AG04449 (cell line): ENCODE measurements around the gene SCFD2.

Experiments used
- CTCF ChIA-PET: fragments of 350-600 bp; formaldehyde crosslinking; extraction: SDS; loops from one replicate; lab custom pipeline; 2021; ENCODE audit warnings: antibody characterized with exemption; lab: Yijun Ruan, JAX
- POLR2A ChIA-PET: fragments of 400-600, 350-600 bp; formaldehyde crosslinking; extraction: SDS; loops from one replicate; lab custom pipeline; 2020; ENCODE audit warnings: antibody characterized with exemption, inconsistent platforms; lab: Yijun Ruan, JAX
- DNase-seq: peaks from one replicate; pipeline ENCODE4 v3.0.0-alpha.2; 2010; ENCODE audit warnings: low read depth, low spot score
- H3K4me3 ChIP-seq: 2 replicates; pipeline ENCODE4 v1.5.1; 2011; ENCODE audit warnings: low read depth, mild to moderate bottlenecking, control low read depth, low read length
- TF ChIP-seq, protein P1 (sequence below): IDR thresholded peaks from one replicate; pipeline ENCODE4 v1.5.1; 2011; ENCODE audit warnings: mild to moderate bottlenecking, moderate library complexity, low read length, control low read depth, inconsistent platforms; ENCODE audit not compliant: insufficient read depth; ENCODE audit errors: missing control alignments

SCFD2 gene

DNA sequence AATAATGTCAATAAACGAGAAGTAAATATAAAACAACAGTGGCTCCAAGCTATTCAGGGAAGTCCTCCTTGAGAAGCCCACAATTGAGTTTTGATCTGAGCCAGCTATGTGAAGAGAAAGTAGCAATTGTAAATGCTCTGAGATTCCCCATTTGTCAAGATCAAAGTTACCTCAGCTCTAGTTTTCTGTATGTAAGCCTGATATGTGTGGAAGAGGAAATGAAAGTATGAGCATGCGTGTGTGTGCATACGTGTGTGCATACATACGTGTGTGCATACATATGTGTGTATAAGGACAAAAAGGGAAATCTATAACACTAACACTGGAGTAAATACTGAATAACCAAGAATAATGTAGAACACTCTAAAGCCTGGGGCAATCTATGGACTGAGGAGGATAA, 130.3 kb downstream of the SCFD2 start:
- DNase-seq, result no peak
- H3K4me3 ChIP-seq, result no peak overlapping the region
- POLR2A ChIA-PET, result no interaction called here
- CTCF ChIA-PET, result no interaction called here
- TF ChIP-seq, protein P1, sequence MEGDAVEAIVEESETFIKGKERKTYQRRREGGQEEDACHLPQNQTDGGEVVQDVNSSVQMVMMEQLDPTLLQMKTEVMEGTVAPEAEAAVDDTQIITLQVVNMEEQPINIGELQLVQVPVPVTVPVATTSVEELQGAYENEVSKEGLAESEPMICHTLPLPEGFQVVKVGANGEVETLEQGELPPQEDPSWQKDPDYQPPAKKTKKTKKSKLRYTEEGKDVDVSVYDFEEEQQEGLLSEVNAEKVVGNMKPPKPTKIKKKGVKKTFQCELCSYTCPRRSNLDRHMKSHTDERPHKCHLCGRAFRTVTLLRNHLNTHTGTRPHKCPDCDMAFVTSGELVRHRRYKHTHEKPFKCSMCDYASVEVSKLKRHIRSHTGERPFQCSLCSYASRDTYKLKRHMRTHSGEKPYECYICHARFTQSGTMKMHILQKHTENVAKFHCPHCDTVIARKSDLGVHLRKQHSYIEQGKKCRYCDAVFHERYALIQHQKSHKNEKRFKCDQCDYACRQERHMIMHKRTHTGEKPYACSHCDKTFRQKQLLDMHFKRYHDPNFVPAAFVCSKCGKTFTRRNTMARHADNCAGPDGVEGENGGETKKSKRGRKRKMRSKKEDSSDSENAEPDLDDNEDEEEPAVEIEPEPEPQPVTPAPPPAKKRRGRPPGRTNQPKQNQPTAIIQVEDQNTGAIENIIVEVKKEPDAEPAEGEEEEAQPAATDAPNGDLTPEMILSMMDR, result no peak

DNA sequence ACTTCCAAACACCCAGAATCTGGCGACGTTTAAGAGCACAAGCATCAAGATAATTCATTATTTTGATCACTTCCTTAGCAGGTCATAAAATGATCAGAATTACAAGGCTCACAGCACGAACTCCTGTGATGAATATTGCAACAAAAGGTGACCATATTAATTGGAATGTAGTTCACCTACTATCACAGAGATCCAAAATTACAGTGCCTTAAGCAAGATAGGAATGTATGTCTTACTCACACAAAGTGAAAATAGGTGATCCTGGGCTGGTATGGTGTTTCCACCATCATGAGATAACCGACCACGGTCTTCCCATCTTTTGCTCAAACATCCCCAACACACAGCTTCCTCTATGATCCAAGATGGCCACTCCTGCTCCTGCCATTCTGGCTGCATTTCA, 131.2 kb downstream of the SCFD2 start:
- POLR2A ChIA-PET, result no interaction called here
- DNase-seq, result no peak
- TF ChIP-seq, protein P1, result no peak
- CTCF ChIA-PET, result no interaction called here
- H3K4me3 ChIP-seq, result no peak overlapping the region

DNA sequence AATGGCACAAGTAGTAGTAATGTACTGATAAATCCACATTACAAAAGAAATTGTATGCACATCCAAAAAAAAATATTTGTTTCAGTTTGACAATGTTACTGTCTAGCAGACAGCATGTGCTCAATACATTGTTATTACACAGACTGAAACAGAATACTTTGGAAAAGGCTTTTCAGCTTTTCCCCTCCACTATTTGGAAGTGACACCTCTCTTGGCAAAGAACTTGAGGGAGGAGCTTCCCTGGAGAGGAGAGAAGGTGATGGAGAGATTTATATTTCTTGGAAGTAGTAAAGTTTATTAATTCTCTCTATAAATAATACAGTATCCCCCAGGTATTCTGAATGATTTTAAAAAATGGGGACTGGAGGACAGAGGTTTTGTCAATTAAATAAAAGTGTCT, 131.8 kb downstream of the SCFD2 start:
- TF ChIP-seq, protein P1, result no peak
- no peak for DNase-seq
- POLR2A ChIA-PET, result no interaction called here
- CTCF ChIA-PET, result no interaction called here
- no peak overlapping the region for H3K4me3 ChIP-seq

DNA sequence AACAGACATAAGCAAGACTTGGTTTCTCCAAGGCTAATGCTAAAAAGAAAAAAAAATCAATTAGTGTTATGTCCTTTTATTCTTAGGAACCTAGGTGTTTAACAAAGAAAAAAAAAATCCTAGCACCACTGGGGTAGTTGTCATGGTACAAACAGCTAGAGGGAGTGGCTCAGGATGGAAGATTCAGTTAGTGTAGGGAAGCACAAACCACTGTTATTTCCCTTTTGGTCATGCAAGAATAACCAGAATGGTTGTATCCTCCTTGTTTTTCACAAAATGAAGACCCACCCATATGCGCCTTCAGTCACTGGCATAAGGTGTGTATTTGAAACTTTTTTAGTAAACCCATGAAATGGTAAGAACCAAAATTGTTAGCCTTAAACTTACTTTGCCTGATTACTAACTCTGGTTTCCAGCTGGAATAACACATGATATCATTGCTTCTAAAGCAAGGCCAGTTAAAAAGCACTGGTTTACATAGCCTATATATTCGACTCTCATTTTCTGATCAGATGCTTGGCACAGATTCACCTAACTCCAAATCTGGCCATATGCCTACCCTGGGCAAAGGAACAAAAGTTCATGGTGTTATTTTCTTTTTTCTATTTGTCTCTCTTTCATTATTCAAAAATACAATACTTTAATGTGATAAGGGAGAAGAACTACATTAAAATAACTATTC, 132.6 kb downstream of the SCFD2 start:
- ChIA-PET CTCF (no interaction called here), POLR2A (no interaction called here)
- DNase-seq, result no peak
- TF ChIP-seq, protein P1, result no peak
- H3K4me3 ChIP-seq, result no peak overlapping the region

DNA sequence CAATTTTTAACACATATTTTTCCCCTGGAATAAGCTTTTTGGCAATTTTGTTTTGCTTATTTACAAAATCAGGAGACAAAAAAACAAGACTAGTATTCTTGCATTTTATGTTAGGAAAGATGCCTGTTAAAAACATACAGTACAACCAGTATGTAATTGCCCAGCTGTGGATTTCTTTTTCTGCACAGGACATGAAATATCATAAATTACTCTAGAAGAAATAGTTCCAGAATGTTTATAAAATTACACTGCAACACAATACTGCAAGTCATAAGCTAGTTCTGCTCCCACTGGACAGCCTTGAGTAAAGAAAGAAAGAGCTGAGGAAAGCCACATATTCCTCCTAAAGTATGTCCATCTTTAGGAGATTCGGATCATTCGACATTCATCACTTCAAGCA, 133.5 kb downstream of the SCFD2 start:
- no peak overlapping the region for H3K4me3 ChIP-seq
- ChIA-PET CTCF (no interaction called here), POLR2A (no interaction called here)
- no peak for DNase-seq
- TF ChIP-seq, protein P1, result no peak

DNA sequence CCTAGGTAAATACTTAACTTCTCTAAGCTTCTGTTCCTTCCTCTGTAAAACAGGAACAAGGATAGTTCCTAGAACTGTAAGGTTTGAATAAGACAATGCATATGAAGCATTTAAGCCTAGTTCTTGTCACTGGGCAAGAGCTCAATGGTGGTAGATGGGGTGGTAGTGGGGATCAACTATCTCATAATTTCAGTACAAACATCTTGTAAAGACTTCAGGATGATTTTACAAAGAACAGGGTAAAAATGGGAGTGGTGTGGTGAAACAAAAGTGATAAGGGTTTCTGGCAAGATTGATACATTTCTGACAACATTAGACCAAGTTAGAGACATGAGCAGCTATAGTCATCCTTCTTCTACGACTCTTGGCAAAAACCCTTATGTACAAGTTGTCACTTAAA, 137.8 kb downstream of the SCFD2 start:
- TF ChIP-seq, protein P1, result no peak
- CTCF ChIA-PET, result no interaction called here

More for the DNA sequence above, 137.8 kb downstream of the SCFD2 start:
- DNase-seq, result no peak
- POLR2A ChIA-PET, result no interaction called here
- no peak overlapping the region for H3K4me3 ChIP-seq
